Stimulated activated CD4-positive, alpha-beta T cell treated with anti-CD3 and anti-CD28 coated beads, Interleukin-12 subunit alpha, Interleukin-12 subunit beta, amount 100 ng/mL, for 48 hours (primary cell): Measurements from ENCODE around the gene GUCA1C.

Experiments
- DNase-seq, 3 donors: peaks; one replicate each; pipeline ENCODE4 v3.0.0-alpha.2; 2020; ENCODE audit warnings: low read depth in 2 of 3, low spot score in 1 of 3

The GUCA1C gene

GRCh38 chr3:108953700-108954099 is at the start of gene GUCA1C:
Gene GUCA1C (minus strand): TSS chr3:108953879. CDS start chr3:108953762, 117 bp downstream.
- DNase-seq = no peak

- no peak for DNase-seq
These were observed 44.8 kb upstream of the GUCA1C start for GRCh38 chr3:108998436-108998835.

GRCh38 chr3:108985844-108986243 is 32.2 kb upstream of the GUCA1C start:
- no peak for DNase-seq

- DNase-seq = no peak
These were observed 29.4 kb upstream of the GUCA1C start for GRCh38 chr3:108983051-108983450.

GRCh38 chr3:108976058-108976457 is 22.4 kb upstream of the GUCA1C start:
- DNase-seq = no peak

GRCh38 chr3:108973019-108973418 is 19.3 kb upstream of the GUCA1C start:
- no peak for DNase-seq

- DNase-seq = no peak
These were observed 18.8 kb upstream of the GUCA1C start for GRCh38 chr3:108972482-108972881.

GRCh38 chr3:108970561-108970960 is 16.9 kb upstream of the GUCA1C start:
- no peak for DNase-seq

GRCh38 chr3:108966773-108967172 is 13.1 kb upstream of the GUCA1C start:
- DNase-seq = no peak

- no peak for DNase-seq
These were observed 5.3 kb upstream of the GUCA1C start for GRCh38 chr3:108959017-108959416.

GRCh38 chr3:108953210-108953609 is 469 bp downstream of the GUCA1C start:
- DNase-seq = no peak

GRCh38 chr3:108951820-108952501 is 1.7 kb downstream of the GUCA1C start:
- no peak for DNase-seq

GRCh38 chr3:108947855-108948254 is 5.8 kb downstream of the GUCA1C start:
- DNase-seq = no peak

GRCh38 chr3:108946292-108947285 is 7.1 kb downstream of the GUCA1C start:
- no peak for DNase-seq

- DNase-seq = no peak
These were observed 13.0 kb downstream of the GUCA1C start for GRCh38 chr3:108940568-108941263.

- DNase-seq = no peak
These were observed 13.5 kb downstream of the GUCA1C start for GRCh38 chr3:108940166-108940565.

GRCh38 chr3:108936924-108937689 is 16.6 kb downstream of the GUCA1C start:
- DNase-seq = no peak

GRCh38 chr3:108931035-108931434 is 22.6 kb downstream of the GUCA1C start:
- no peak for DNase-seq

- DNase-seq = no peak
These were observed 34.8 kb downstream of the GUCA1C start for GRCh38 chr3:108918866-108919265.

- DNase-seq = peak; percentile 47 to 76 (median 52)
These were observed 38.7 kb downstream of the GUCA1C start for GRCh38 chr3:108914774-108915641.
